ENCODE measurements around the gene EIF4G3. TPM values are rescaled to one million over a fixed set of nuclear protein-coding genes. Genes with fewer than 3 reads are reported as not detected.
"Not testable (repeated sequence)": the region's sequence is repeated elsewhere in the genome, so short reads cannot be mapped to it uniquely, and the experiment has no call there.

The EIF4G3 gene
- total RNA-seq, 2 experiments from 2014 or later: 34.9 to 35.8 TPM

- no peak overlapping the region for H3K4me3 Mint-ChIP-seq
- peaks cover 15% of the 10 kb centered on the region for H3K4me1 Mint-ChIP-seq
- H3K36me3 Mint-ChIP-seq: peaks cover 24% of the 10 kb centered on the region
- no peak overlapping the region for H3K27ac Mint-ChIP-seq
- H3K9me3 Mint-ChIP-seq: no peaks in the 10 kb centered on the region
- H3K27me3 Mint-ChIP-seq: no peaks in the 10 kb centered on the region
- DNase-seq (no peak), ATAC-seq (ENCODE audit: low read depth) (no peak)
- POLR2A ChIA-PET: no interaction called here
These were observed 20.7 kb downstream of the EIF4G3 start for GRCh38 chr1:21156019-21156418.

- ATAC-seq (ENCODE audit: low read depth): no peak
- peaks cover 18% of the 10 kb centered on the region for H3K36me3 Mint-ChIP-seq
- H3K9me3 Mint-ChIP-seq: no peaks in the 10 kb centered on the region
- no peak for DNase-seq
- POLR2A ChIA-PET: no interaction called here
- no peaks in the 10 kb centered on the region for H3K27me3 Mint-ChIP-seq
- H3K4me3 Mint-ChIP-seq: no peak overlapping the region
- H3K27ac Mint-ChIP-seq: no peak overlapping the region
- peaks cover 12% of the 10 kb centered on the region for H3K4me1 Mint-ChIP-seq
These were observed 22.0 kb downstream of the EIF4G3 start for GRCh38 chr1:21154717-21155116.

- H3K36me3 Mint-ChIP-seq: peaks cover 13% of the 10 kb centered on the region
- no peaks in the 10 kb centered on the region for H3K27me3 Mint-ChIP-seq
- peaks cover 10% of the 10 kb centered on the region for H3K4me1 Mint-ChIP-seq
- no peak for ATAC-seq (ENCODE audit: low read depth)
- no peak overlapping the region for H3K4me3 Mint-ChIP-seq
- H3K9me3 Mint-ChIP-seq: no peaks in the 10 kb centered on the region
- H3K27ac Mint-ChIP-seq: no peak overlapping the region
- POLR2A ChIA-PET: no interaction called here
- no peak for DNase-seq
These were observed 23.3 kb downstream of the EIF4G3 start for GRCh38 chr1:21153388-21153787.

GRCh38 chr1:21152423-21153100, 24.1 kb downstream of the EIF4G3 start:
- ATAC-seq (ENCODE audit: low read depth): no peak
- H3K27ac Mint-ChIP-seq: no peak overlapping the region
- DNase-seq: no peak
- H3K27me3 Mint-ChIP-seq: no peaks in the 10 kb centered on the region
- H3K4me3 Mint-ChIP-seq: no peak overlapping the region
- H3K36me3 Mint-ChIP-seq: peaks cover 15% of the 10 kb centered on the region
- POLR2A ChIA-PET: interaction anchor here (0.6 kb wide), 1 partner anchor 24 kb away, joined by 4 read pairs; no protein-coding TSS in a partner anchor
- H3K4me1 Mint-ChIP-seq: peaks cover 10% of the 10 kb centered on the region
- no peaks in the 10 kb centered on the region for H3K9me3 Mint-ChIP-seq

GRCh38 chr1:21149855-21150432, 26.8 kb downstream of the EIF4G3 start:
- H3K4me3 Mint-ChIP-seq: no peak overlapping the region
- H3K4me1 Mint-ChIP-seq: no peaks in the 10 kb centered on the region
- H3K27me3 Mint-ChIP-seq: no peaks in the 10 kb centered on the region
- ATAC-seq (ENCODE audit: low read depth) (no peak), DNase-seq (no peak)
- peaks cover 7% of the 10 kb centered on the region for H3K36me3 Mint-ChIP-seq
- H3K9me3 Mint-ChIP-seq: no peaks in the 10 kb centered on the region
- POLR2A ChIA-PET: no interaction called here
- no peak overlapping the region for H3K27ac Mint-ChIP-seq

- peaks cover 7% of the 10 kb centered on the region for H3K36me3 Mint-ChIP-seq
- H3K27ac Mint-ChIP-seq: no peak overlapping the region
- H3K9me3 Mint-ChIP-seq: no peaks in the 10 kb centered on the region
- no peaks in the 10 kb centered on the region for H3K4me1 Mint-ChIP-seq
- H3K4me3 Mint-ChIP-seq: no peak overlapping the region
- POLR2A ChIA-PET: no interaction called here
- H3K27me3 Mint-ChIP-seq: no peaks in the 10 kb centered on the region
- DNase-seq (no peak), ATAC-seq (ENCODE audit: low read depth) (no peak)
These were observed 27.3 kb downstream of the EIF4G3 start for GRCh38 chr1:21149430-21149854.

- Mint-ChIP-seq H3K4me3 (no peak overlapping the region), H3K27me3 (no peaks in the 10 kb centered on the region)
- no peak for DNase-seq
These were observed 32.9 kb downstream of the EIF4G3 start for GRCh38 chr1:21143752-21144151.

GRCh38 chr1:21143138-21143537, 33.6 kb downstream of the EIF4G3 start:
- Mint-ChIP-seq H3K4me3 (no peak overlapping the region), H3K36me3 (peaks cover 9% of the 10 kb centered on the region), H3K9me3 (no peaks in the 10 kb centered on the region), H3K27me3 (no peaks in the 10 kb centered on the region), H3K4me1 (no peaks in the 10 kb centered on the region), H3K27ac (no peak overlapping the region)
- ATAC-seq (ENCODE audit: low read depth) (no peak), DNase-seq (no peak)
- POLR2A ChIA-PET: no interaction called here

More at GRCh38 chr1:21143752-21144151, 32.9 kb downstream of the EIF4G3 start:
- Mint-ChIP-seq H3K36me3 (peaks cover 7% of the 10 kb centered on the region), H3K4me1 (no peaks in the 10 kb centered on the region), H3K27ac (no peak overlapping the region), H3K9me3 (no peaks in the 10 kb centered on the region)
- POLR2A ChIA-PET: no interaction called here
- ATAC-seq (ENCODE audit: low read depth): no peak

- DNase-seq (no peak), ATAC-seq (ENCODE audit: low read depth) (no peak)
- Mint-ChIP-seq H3K36me3 (peaks cover 10% of the 10 kb centered on the region), H3K27ac (no peak overlapping the region), H3K4me1 (no peaks in the 10 kb centered on the region), H3K27me3 (no peaks in the 10 kb centered on the region), H3K9me3 (no peaks in the 10 kb centered on the region), H3K4me3 (no peak overlapping the region)
- POLR2A ChIA-PET: no interaction called here
These were observed 35.7 kb downstream of the EIF4G3 start for GRCh38 chr1:21141030-21141429.

GRCh38 chr1:21139601-21140000, 37.1 kb downstream of the EIF4G3 start:
- peaks cover 16% of the 10 kb centered on the region for H3K36me3 Mint-ChIP-seq
- no peaks in the 10 kb centered on the region for H3K9me3 Mint-ChIP-seq
- no peaks in the 10 kb centered on the region for H3K4me1 Mint-ChIP-seq
- no peak overlapping the region for H3K27ac Mint-ChIP-seq
- no peak for DNase-seq
- H3K27me3 Mint-ChIP-seq: no peaks in the 10 kb centered on the region
- ATAC-seq (ENCODE audit: low read depth): no peak
- POLR2A ChIA-PET: no interaction called here
- no peak overlapping the region for H3K4me3 Mint-ChIP-seq

- DNase-seq, H3K27ac Mint-ChIP-seq: not testable (repeated sequence)
These were observed 40.4 kb downstream of the EIF4G3 start for GRCh38 chr1:21136344-21136743.

GRCh38 chr1:21131200-21131599, 45.5 kb downstream of the EIF4G3 start:
- Mint-ChIP-seq H3K4me3 (no peak overlapping the region), H3K27ac (no peak overlapping the region), H3K4me1 (no peaks in the 10 kb centered on the region), H3K27me3 (no peaks in the 10 kb centered on the region), H3K36me3 (peaks cover 22% of the 10 kb centered on the region), H3K9me3 (no peaks in the 10 kb centered on the region)
- POLR2A ChIA-PET: no interaction called here
- DNase-seq: no peak
- ATAC-seq (ENCODE audit: low read depth): no peak

More at GRCh38 chr1:21136344-21136743, 40.4 kb downstream of the EIF4G3 start:
- H3K9me3 Mint-ChIP-seq; POLR2A ChIA-PET; H3K27me3 Mint-ChIP-seq; H3K4me1 Mint-ChIP-seq; H3K4me3 Mint-ChIP-seq; ATAC-seq (ENCODE audit: low read depth): not testable (repeated sequence)
- H3K36me3 Mint-ChIP-seq: peaks cover 21% of the 10 kb centered on the region

- no peak for ATAC-seq (ENCODE audit: low read depth)
- Mint-ChIP-seq H3K4me3 (no peak overlapping the region), H3K27ac (no peak overlapping the region), H3K27me3 (no peaks in the 10 kb centered on the region), H3K4me1 (no peaks in the 10 kb centered on the region), H3K9me3 (no peaks in the 10 kb centered on the region), H3K36me3 (peaks cover 17% of the 10 kb centered on the region)
- no peak for DNase-seq
- POLR2A ChIA-PET: no interaction called here
These were observed 47.3 kb downstream of the EIF4G3 start for GRCh38 chr1:21129407-21129806.

GRCh38 chr1:21126324-21126723, 50.4 kb downstream of the EIF4G3 start:
- H3K27me3 Mint-ChIP-seq: no peaks in the 10 kb centered on the region
- POLR2A ChIA-PET: no interaction called here
- peaks cover 6% of the 10 kb centered on the region for H3K4me1 Mint-ChIP-seq
- ATAC-seq (ENCODE audit: low read depth) (no peak), DNase-seq (no peak)
- peaks cover 21% of the 10 kb centered on the region for H3K36me3 Mint-ChIP-seq
- H3K9me3 Mint-ChIP-seq: no peaks in the 10 kb centered on the region
- H3K4me3 Mint-ChIP-seq: no peak overlapping the region
- H3K27ac Mint-ChIP-seq: no peak overlapping the region

Measured in activated naive CD8-positive, alpha-beta T cell treated with anti-CD3 and anti-CD28 coated beads, Interleukin-2, amount 10 ng/mL, durations not matched to agents 7 days and 5 days (primary cell).